PC-3 (cell line): ENCODE measurements around the gene PAH.

Experiments
- EZH2 ChIP-seq: fragments of 300-600 bp; sonication (generic); IDR thresholded peaks from one replicate; pipeline ENCODE4 v1.6.1; 2017; ENCODE audit warnings: antibody characterized with exemption, mild to moderate bottlenecking, low read length; ENCODE audit not compliant: unreplicated experiment
- TF ChIP-seq, protein P1 (sequence below): fragments of 300-600 bp; sonication (generic); conservative IDR thresholded peaks from 2 replicates; pipeline ENCODE4 v1.5.1; 2017; ENCODE audit warnings: antibody characterized with exemption, low read depth, mild to moderate bottlenecking, low read length

DNA sequence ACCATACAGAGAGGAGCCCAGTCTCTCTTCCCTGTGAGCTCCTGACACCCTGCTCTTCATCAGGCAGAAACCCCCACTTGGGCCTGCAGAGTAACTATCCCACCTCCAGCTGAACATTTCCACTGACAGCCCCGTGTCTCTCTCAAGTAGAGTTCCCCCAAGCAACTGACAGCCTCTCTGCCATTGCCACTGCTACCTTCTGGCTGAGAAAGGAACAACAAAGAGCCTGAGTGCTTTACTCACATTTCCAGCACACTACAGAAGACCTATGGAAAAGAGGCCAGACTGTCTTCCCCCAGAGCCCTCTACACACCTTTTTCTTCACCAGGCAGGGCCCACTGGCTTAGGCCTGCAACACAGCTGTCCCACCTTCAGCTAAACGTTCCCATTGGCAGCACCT is 22.0 kb upstream of the PAH start:
- TF ChIP-seq EZH2, result no peak
- TF ChIP-seq, protein P1, sequence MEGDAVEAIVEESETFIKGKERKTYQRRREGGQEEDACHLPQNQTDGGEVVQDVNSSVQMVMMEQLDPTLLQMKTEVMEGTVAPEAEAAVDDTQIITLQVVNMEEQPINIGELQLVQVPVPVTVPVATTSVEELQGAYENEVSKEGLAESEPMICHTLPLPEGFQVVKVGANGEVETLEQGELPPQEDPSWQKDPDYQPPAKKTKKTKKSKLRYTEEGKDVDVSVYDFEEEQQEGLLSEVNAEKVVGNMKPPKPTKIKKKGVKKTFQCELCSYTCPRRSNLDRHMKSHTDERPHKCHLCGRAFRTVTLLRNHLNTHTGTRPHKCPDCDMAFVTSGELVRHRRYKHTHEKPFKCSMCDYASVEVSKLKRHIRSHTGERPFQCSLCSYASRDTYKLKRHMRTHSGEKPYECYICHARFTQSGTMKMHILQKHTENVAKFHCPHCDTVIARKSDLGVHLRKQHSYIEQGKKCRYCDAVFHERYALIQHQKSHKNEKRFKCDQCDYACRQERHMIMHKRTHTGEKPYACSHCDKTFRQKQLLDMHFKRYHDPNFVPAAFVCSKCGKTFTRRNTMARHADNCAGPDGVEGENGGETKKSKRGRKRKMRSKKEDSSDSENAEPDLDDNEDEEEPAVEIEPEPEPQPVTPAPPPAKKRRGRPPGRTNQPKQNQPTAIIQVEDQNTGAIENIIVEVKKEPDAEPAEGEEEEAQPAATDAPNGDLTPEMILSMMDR, result no peak
